ENCODE measurements around the gene GNG7. TPM values are rescaled to one million over a fixed set of nuclear protein-coding genes. Genes with fewer than 3 reads are reported as not detected.
"Not testable (repeated sequence)": the region's sequence is repeated elsewhere in the genome, so short reads cannot be mapped to it uniquely, and the experiment has no call there.

The GNG7 gene
- total RNA-seq, 1 donor from 2014 or later: 0.13 TPM

- Mint-ChIP-seq H3K27ac (no peak overlapping the region), H3K4me1 (ENCODE audit: low read depth) (no peaks in the 10 kb centered on the region), H3K36me3 (ENCODE audit: low read depth) (no peaks in the 10 kb centered on the region), H3K4me3 (no peak overlapping the region), H3K9me3 (no peaks in the 10 kb centered on the region), H3K27me3 (ENCODE audit: insufficient read depth) (no peaks in the 10 kb centered on the region)
- intact Hi-C loops (cut with micrococcal nuclease): no loop called here
- DNase-seq (ENCODE audit: low spot score): no peak
Observed at GRCh38 chr19:2693492-2694160, 8.9 kb downstream of the GNG7 start.

GRCh38 chr19:2691951-2692350 lies 10.5 kb downstream of the GNG7 start:
- no peaks in the 10 kb centered on the region for H3K27me3 Mint-ChIP-seq (ENCODE audit: insufficient read depth)
- no peaks in the 10 kb centered on the region for H3K36me3 Mint-ChIP-seq (ENCODE audit: low read depth)
- H3K4me1 Mint-ChIP-seq (ENCODE audit: low read depth): no peaks in the 10 kb centered on the region
- no peak for DNase-seq (ENCODE audit: low spot score)
- intact Hi-C loops (cut with micrococcal nuclease): no loop called here
- no peaks in the 10 kb centered on the region for H3K9me3 Mint-ChIP-seq
- no peak overlapping the region for H3K27ac Mint-ChIP-seq
- no peak overlapping the region for H3K4me3 Mint-ChIP-seq

- H3K27ac Mint-ChIP-seq: no peak overlapping the region
- no peak overlapping the region for H3K4me3 Mint-ChIP-seq
- no peaks in the 10 kb centered on the region for H3K27me3 Mint-ChIP-seq (ENCODE audit: insufficient read depth)
- no peaks in the 10 kb centered on the region for H3K9me3 Mint-ChIP-seq
- no peaks in the 10 kb centered on the region for H3K36me3 Mint-ChIP-seq (ENCODE audit: low read depth)
- H3K4me1 Mint-ChIP-seq (ENCODE audit: low read depth): no peaks in the 10 kb centered on the region
- no peak for DNase-seq (ENCODE audit: low spot score)
- intact Hi-C loops (cut with micrococcal nuclease): no loop called here
Observed at GRCh38 chr19:2690856-2691255, 11.6 kb downstream of the GNG7 start.

DNA sequence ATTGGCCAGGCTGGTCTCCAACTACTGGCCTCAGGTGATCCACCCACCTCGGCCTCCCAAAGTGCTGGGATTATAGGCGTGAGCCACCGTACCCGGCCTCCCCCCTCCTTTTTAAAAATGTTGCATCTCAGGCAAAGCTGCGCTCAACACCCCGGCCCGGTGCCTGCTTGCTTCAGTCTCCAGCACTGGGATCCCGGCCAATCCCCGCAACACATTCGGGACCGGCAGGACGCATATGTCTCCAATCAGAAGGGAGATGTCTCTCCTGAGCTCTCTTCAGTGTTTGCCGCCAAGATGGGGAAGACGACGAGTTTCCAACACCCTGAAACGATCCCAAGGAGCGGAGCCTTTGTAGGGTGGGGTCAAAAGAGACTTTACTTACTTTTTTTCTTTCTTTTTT lies 16.1 kb downstream of the GNG7 start:
- Mint-ChIP-seq H3K27ac (no peak overlapping the region), H3K27me3 (ENCODE audit: insufficient read depth) (no peaks in the 10 kb centered on the region), H3K4me3 (no peak overlapping the region), H3K9me3 (no peaks in the 10 kb centered on the region), H3K36me3 (ENCODE audit: low read depth) (no peaks in the 10 kb centered on the region), H3K4me1 (ENCODE audit: low read depth) (no peaks in the 10 kb centered on the region)
- DNase-seq (ENCODE audit: low spot score): no peak
- intact Hi-C loops (cut with micrococcal nuclease): no loop called here

DNA sequence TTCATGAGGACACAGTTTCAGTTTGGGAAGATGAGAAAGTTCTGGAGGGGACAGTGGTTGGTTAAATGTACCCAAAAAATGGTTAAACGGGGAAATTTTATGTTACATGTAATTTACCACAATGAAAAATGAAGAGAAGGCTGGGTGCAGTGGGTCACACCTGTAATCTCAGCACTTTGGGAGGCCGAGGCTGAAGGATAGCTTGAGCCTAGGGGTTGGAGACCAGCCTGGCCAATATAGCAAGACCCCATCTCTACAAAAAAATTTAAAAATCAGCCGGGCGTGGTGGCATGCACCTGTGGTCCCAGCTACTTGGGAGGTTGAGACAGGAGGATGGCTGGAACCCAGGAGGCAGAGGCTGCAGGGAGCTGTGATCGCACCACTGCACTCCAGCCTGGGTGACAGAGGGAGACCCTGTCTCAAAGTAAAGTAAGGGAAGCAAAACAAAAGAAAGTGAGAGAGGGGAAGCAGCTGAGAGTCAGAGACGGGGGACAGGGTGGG lies 17.2 kb downstream of the GNG7 start:
- Mint-ChIP-seq H3K4me3 (no peak overlapping the region), H3K4me1 (ENCODE audit: low read depth) (no peaks in the 10 kb centered on the region), H3K36me3 (ENCODE audit: low read depth) (no peaks in the 10 kb centered on the region), H3K27ac (no peak overlapping the region), H3K27me3 (ENCODE audit: insufficient read depth) (no peaks in the 10 kb centered on the region), H3K9me3 (no peaks in the 10 kb centered on the region)
- intact Hi-C loops (cut with micrococcal nuclease): no loop called here
- DNase-seq (ENCODE audit: low spot score): no peak

- Mint-ChIP-seq H3K36me3 (ENCODE audit: low read depth) (no peaks in the 10 kb centered on the region), H3K4me3 (no peak overlapping the region), H3K27ac (no peak overlapping the region), H3K9me3 (peaks cover 3% of the 10 kb centered on the region), H3K4me1 (ENCODE audit: low read depth) (no peaks in the 10 kb centered on the region), H3K27me3 (ENCODE audit: insufficient read depth) (peaks cover 2% of the 10 kb centered on the region)
- no peak for DNase-seq (ENCODE audit: low spot score)
- intact Hi-C loops (cut with micrococcal nuclease): no loop called here
Observed at GRCh38 chr19:2683430-2684003, 19.0 kb downstream of the GNG7 start.

GRCh38 chr19:2680808-2681207 lies 21.7 kb downstream of the GNG7 start:
- peaks cover 7% of the 10 kb centered on the region for H3K9me3 Mint-ChIP-seq
- H3K4me1 Mint-ChIP-seq (ENCODE audit: low read depth): no peaks in the 10 kb centered on the region
- peaks cover 5% of the 10 kb centered on the region for H3K27me3 Mint-ChIP-seq (ENCODE audit: insufficient read depth)
- H3K4me3 Mint-ChIP-seq: no peak overlapping the region
- intact Hi-C loops (cut with micrococcal nuclease): no loop called here
- no peak for DNase-seq (ENCODE audit: low spot score)
- H3K27ac Mint-ChIP-seq: no peak overlapping the region
- no peaks in the 10 kb centered on the region for H3K36me3 Mint-ChIP-seq (ENCODE audit: low read depth)

DNA sequence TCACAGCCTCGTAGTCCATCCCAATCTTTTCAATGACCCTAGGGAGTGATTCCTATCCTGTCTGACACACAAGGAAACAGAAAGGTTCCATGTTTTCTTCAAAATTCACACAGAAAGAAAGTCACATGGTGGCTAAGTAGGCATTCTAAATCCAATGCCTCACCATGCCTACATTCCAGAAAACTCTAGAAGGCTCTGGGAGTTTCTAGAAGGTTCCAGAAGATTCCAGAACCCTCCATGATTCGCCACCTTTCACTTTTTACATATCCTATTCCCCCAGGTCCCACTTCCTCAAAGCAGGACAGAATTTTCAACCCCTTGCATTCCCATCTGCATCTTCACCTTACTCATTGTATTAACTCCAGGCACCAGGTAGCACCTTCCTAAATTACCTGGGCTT lies 23.1 kb downstream of the GNG7 start:
- H3K27me3 Mint-ChIP-seq (ENCODE audit: insufficient read depth): peaks cover 5% of the 10 kb centered on the region
- H3K4me3 Mint-ChIP-seq: no peak overlapping the region
- H3K27ac Mint-ChIP-seq: no peak overlapping the region
- no peaks in the 10 kb centered on the region for H3K4me1 Mint-ChIP-seq (ENCODE audit: low read depth)
- intact Hi-C loops (cut with micrococcal nuclease): no loop called here
- DNase-seq (ENCODE audit: low spot score): no peak
- H3K36me3 Mint-ChIP-seq (ENCODE audit: low read depth): no peaks in the 10 kb centered on the region
- peaks cover 7% of the 10 kb centered on the region for H3K9me3 Mint-ChIP-seq

DNA sequence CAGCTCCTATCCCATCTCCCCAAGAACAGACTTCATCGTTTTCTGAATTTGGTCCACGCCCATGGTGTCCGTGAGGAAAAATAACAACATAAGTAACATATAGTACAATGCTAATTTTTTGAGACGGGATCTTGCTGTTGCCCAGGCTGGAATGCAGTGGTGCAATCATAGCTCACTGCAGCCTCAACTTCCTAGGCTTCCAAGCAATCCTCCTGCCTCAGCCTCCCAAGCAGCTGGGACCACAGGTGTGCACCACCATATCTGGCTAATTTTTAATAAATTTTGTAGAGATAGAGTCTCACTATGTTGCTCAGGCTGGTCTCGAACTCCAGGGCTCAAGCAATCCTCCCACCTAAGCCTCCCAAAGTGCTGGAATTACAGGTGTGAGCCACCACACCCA lies 23.5 kb downstream of the GNG7 start:
- H3K4me1 Mint-ChIP-seq (ENCODE audit: low read depth); intact Hi-C loops (cut with micrococcal nuclease); H3K9me3 Mint-ChIP-seq; DNase-seq (ENCODE audit: low spot score); H3K4me3 Mint-ChIP-seq; H3K27me3 Mint-ChIP-seq (ENCODE audit: insufficient read depth); H3K36me3 Mint-ChIP-seq (ENCODE audit: low read depth); H3K27ac Mint-ChIP-seq: not testable (repeated sequence)

DNA sequence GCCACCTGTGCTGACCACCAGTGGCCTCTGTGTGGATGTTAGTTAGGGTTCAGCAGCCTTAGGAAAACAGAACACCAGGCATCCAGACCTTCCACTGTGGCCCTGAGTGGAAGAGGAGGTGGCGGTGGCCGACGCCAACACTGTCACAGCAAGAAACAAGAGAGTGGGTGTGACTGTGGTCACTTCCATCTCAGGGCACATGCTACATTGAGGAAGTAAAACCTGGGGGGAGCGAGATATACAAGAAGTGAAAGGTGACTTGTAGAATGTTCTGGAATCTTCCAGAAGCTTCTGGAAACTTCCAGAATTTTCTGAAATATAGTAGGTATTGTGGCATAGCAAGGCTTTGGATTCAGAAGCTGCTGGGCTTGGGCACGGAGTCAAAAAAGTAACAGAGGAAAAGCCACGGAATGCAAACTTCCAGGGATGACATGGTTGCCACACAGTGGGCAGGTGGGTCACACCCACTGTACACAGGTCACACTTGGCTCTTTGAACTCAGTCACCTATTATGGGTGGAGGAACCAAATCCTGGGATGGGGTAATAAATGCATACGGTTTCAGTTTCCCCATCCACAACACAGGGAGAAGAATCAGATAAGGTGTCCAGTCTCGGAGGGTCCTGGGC lies 24.3 kb downstream of the GNG7 start:
- H3K4me3 Mint-ChIP-seq: no peak overlapping the region
- H3K36me3 Mint-ChIP-seq (ENCODE audit: low read depth): no peaks in the 10 kb centered on the region
- no peak overlapping the region for H3K27ac Mint-ChIP-seq
- peaks cover 5% of the 10 kb centered on the region for H3K27me3 Mint-ChIP-seq (ENCODE audit: insufficient read depth)
- intact Hi-C loops (cut with micrococcal nuclease): no loop called here
- DNase-seq (ENCODE audit: low spot score): no peak
- peaks cover 7% of the 10 kb centered on the region for H3K9me3 Mint-ChIP-seq
- H3K4me1 Mint-ChIP-seq (ENCODE audit: low read depth): no peaks in the 10 kb centered on the region

DNA sequence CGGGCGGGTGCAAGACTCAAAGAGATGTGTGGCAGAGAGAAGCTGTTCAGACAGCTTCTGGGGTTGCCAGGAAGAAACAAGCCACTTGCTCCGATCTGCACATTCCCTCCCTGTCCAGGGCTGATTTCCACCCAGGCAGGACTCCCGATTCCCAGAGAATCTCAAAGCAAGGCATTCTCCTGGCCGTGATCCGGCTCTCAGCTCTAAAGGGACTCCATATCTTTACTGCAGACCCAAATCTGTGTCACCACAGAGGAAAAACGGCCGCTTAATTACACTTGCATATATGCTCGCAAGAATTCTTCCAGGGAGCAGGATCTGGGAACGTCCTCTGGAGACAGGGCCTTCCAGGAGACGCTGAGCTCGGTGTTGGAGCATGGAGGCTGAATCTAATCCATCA lies 25.7 kb downstream of the GNG7 start:
- intact Hi-C loops (cut with micrococcal nuclease): no loop called here
- Mint-ChIP-seq H3K9me3 (peaks cover 7% of the 10 kb centered on the region), H3K36me3 (ENCODE audit: low read depth) (no peaks in the 10 kb centered on the region), H3K27me3 (ENCODE audit: insufficient read depth) (peaks cover 5% of the 10 kb centered on the region), H3K27ac (no peak overlapping the region), H3K4me3 (no peak overlapping the region), H3K4me1 (ENCODE audit: low read depth) (no peaks in the 10 kb centered on the region)
- no peak for DNase-seq (ENCODE audit: low spot score)

- Mint-ChIP-seq H3K27me3 (ENCODE audit: insufficient read depth) (peaks cover 5% of the 10 kb centered on the region), H3K4me1 (ENCODE audit: low read depth) (no peaks in the 10 kb centered on the region), H3K4me3 (no peak overlapping the region), H3K36me3 (ENCODE audit: low read depth) (no peaks in the 10 kb centered on the region), H3K9me3 (peaks cover 7% of the 10 kb centered on the region), H3K27ac (no peak overlapping the region)
- intact Hi-C loops (cut with micrococcal nuclease): no loop called here
- no peak for DNase-seq (ENCODE audit: low spot score)
Observed at GRCh38 chr19:2675892-2676291, 26.6 kb downstream of the GNG7 start.

- DNase-seq (ENCODE audit: low spot score): no peak
- Mint-ChIP-seq H3K9me3 (no peaks in the 10 kb centered on the region), H3K27ac (no peak overlapping the region)
Observed at GRCh38 chr19:2670217-2670616, 32.3 kb downstream of the GNG7 start.

More at GRCh38 chr19:2670217-2670616, 32.3 kb downstream of the GNG7 start:
- Mint-ChIP-seq H3K27me3 (ENCODE audit: insufficient read depth) (no peaks in the 10 kb centered on the region), H3K4me1 (ENCODE audit: low read depth) (no peaks in the 10 kb centered on the region), H3K4me3 (no peak overlapping the region), H3K36me3 (ENCODE audit: low read depth) (no peaks in the 10 kb centered on the region)
- intact Hi-C loops (cut with micrococcal nuclease): no loop called here
